T-helper 2 cell treated with Interferon-gamma antibody and Interleukin-4, amounts not matched to agents 5 μg/mL and 100 μg/mL, for 36 hours (primary cell): ENCODE data around the gene HES3.

ENCODE experiments used
- DNase-seq: peaks from one replicate; pipeline ENCODE4 v3.0.0; 2021; ENCODE audit warnings: low spot score
- H3K27ac Mint-ChIP-seq: one replicate; pipeline ENCODE4 v1.8.0; 2021; ENCODE audit warnings: mild to moderate bottlenecking, mixed read lengths
- H3K27me3 Mint-ChIP-seq: one replicate; pipeline ENCODE4 v1.8.0; 2021; ENCODE audit warnings: low read depth, mixed read lengths
- H3K36me3 Mint-ChIP-seq: one replicate; pipeline ENCODE4 v1.8.0; 2021; ENCODE audit warnings: low read depth, mixed read lengths
- H3K4me1 Mint-ChIP-seq: one replicate; pipeline ENCODE4 v1.8.0; 2021; ENCODE audit warnings: low read depth, mixed read lengths
- H3K4me3 Mint-ChIP-seq: one replicate; pipeline ENCODE4 v1.8.0; 2022; ENCODE audit warnings: mild to moderate bottlenecking, moderate library complexity, mixed read lengths
- H3K9me3 Mint-ChIP-seq: one replicate; pipeline ENCODE4 v1.8.0; 2021; ENCODE audit warnings: mixed read lengths

Gene HES3

DNA sequence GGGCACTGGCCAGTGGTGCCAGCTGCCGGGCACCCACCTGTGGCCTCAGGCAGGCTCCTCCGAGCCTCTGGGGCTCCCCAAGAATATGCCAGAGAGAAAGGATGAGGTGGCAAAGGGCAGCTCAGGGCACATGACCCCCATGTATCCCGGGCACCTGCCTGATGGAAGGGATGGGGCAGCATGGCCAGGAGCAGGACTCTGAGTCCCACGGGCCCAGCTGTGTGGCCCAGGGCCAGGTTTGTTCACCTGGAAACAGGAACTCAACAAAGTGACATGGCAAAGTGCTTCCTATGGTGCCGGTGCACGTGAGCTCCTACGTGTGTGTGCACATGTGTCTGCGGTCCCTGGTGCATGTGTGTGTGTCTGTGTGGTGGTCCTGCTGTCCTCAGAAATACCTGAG is 26.4 kb downstream of the HES3 start:
- no peak overlapping the region for H3K4me3 Mint-ChIP-seq
- H3K4me1 Mint-ChIP-seq, result no peaks in the 10 kb centered on the region
- no peaks in the 10 kb centered on the region for H3K36me3 Mint-ChIP-seq
- no peak overlapping the region for H3K27ac Mint-ChIP-seq
- DNase-seq, result no peak
- no peaks in the 10 kb centered on the region for H3K9me3 Mint-ChIP-seq
- H3K27me3 Mint-ChIP-seq, result no peaks in the 10 kb centered on the region

DNA sequence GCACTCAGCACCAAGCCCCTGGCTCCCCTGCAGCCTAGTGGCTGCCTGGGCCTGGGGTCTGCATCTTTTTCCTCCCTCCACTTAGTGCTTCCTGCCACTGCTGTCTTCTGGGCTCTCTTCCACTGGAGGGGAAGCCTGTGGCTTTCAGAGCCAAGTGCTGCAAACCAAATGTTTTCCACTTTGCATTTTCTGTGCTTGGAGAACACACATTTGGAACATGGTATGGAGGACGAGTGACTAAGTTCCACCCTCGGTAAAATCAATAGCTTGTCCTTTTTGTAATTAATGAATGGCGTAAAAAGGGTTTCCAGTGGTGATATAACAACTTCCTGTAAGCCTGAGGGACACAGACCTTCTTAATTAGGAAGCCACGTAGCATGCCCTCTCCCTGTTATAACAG is 27.0 kb downstream of the HES3 start:
- H3K4me3 Mint-ChIP-seq, result no peak overlapping the region

DNA sequence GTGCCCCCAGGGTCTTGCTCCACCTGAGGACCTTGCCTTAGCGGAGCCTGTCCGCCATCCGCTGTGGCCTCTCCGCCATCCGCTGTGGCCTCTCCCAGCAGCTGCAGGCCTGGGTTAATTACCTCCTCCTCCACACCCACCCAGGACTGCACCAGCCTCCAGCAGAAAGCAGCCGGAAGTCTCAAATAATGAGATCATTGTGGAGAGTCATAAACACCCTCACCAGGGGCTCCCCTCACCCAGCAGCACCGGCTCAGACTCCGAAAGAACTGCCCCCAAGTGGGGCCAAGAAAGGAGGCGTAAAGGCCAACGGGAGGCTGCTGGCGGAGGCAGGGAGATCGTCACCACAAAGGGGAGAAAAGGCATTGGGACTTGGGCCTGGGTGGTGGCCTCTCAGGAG is 27.6 kb downstream of the HES3 start:
- Mint-ChIP-seq H3K27me3 (no peaks in the 10 kb centered on the region), H3K36me3 (no peaks in the 10 kb centered on the region), H3K9me3 (no peaks in the 10 kb centered on the region), H3K4me3 (no peak overlapping the region), H3K27ac (no peak overlapping the region), H3K4me1 (no peaks in the 10 kb centered on the region)
- DNase-seq, result no peak

More for the DNA sequence above, 27.0 kb downstream of the HES3 start:
- no peaks in the 10 kb centered on the region for H3K4me1 Mint-ChIP-seq
- no peaks in the 10 kb centered on the region for H3K9me3 Mint-ChIP-seq
- DNase-seq, result no peak
- H3K27me3 Mint-ChIP-seq, result no peaks in the 10 kb centered on the region
- H3K27ac Mint-ChIP-seq, result no peak overlapping the region
- H3K36me3 Mint-ChIP-seq, result no peaks in the 10 kb centered on the region

DNA sequence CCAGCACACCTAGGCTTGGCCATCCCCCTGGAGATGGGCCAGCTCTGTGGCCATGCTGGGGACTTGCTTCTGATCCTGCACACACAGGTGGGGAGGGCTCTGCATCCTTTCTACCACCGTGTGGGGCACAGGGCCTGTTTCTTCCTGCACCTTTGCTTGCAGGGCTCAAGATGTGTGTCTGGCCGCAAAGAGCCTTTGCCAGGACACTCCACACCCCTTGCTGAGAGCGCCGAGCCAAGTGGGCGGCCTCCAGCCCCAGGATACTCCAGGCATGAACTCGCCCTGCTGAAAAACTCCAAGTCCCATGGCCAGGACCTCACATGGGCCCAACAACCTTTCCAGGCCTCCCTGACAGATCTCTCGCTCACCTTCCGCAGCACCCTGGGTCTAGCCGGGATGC is 28.5 kb downstream of the HES3 start:
- DNase-seq, result no peak
- Mint-ChIP-seq H3K27ac (no peak overlapping the region), H3K9me3 (no peaks in the 10 kb centered on the region), H3K36me3 (no peaks in the 10 kb centered on the region), H3K27me3 (no peaks in the 10 kb centered on the region), H3K4me3 (no peak overlapping the region), H3K4me1 (no peaks in the 10 kb centered on the region)

DNA sequence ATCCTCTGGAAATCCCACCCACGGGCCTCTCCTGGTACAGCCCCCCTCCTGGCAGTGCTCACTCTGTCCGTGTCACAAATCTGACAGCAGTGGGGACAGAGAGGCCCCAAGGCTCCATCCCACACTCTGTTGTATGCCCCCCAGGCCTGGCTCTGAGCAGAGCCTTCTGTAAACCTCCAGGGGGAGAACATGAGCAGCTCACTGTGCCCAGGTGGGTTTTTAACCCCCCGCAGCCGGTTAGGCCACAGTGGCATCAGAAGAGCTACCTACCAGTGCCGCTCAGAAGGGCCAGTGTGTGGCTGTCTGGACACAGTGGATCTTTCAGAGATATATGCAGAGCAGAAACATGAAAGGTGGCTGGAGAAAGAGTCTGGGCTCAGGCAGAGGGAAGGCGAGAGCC is 28.9 kb downstream of the HES3 start:
- Mint-ChIP-seq H3K27ac (no peak overlapping the region), H3K27me3 (no peaks in the 10 kb centered on the region), H3K36me3 (no peaks in the 10 kb centered on the region), H3K4me3 (no peak overlapping the region), H3K4me1 (no peaks in the 10 kb centered on the region), H3K9me3 (no peaks in the 10 kb centered on the region)
- no peak for DNase-seq

DNA sequence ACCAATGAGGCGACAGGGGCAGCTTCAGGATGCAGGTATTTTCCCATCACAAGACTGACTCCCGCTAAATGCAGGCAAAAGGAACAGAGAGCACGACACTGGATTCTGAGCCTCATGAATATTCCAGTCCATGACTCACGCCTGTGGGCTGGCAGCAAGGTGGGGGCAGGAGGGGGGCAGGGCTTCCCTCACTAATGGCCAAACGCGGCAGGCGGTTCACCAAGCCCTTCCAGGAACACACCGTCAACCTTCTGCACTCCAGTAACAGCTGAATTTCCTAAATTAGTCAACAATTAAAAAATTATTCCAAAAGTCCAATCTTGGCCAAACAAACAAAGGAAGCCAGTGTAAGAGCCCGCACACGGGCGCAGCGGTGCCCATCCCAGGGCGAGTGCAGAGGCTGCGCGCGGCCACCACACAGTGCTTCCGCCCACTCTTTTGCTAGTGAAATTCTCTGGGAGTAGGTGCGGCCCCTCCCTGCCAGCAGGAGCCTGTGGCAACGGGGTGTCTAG is 29.5 kb downstream of the HES3 start:
- DNase-seq, result no peak
- no peaks in the 10 kb centered on the region for H3K36me3 Mint-ChIP-seq
- H3K4me3 Mint-ChIP-seq, result no peak overlapping the region
- H3K4me1 Mint-ChIP-seq, result no peaks in the 10 kb centered on the region
- no peaks in the 10 kb centered on the region for H3K9me3 Mint-ChIP-seq
- no peaks in the 10 kb centered on the region for H3K27me3 Mint-ChIP-seq
- H3K27ac Mint-ChIP-seq, result no peak overlapping the region

DNA sequence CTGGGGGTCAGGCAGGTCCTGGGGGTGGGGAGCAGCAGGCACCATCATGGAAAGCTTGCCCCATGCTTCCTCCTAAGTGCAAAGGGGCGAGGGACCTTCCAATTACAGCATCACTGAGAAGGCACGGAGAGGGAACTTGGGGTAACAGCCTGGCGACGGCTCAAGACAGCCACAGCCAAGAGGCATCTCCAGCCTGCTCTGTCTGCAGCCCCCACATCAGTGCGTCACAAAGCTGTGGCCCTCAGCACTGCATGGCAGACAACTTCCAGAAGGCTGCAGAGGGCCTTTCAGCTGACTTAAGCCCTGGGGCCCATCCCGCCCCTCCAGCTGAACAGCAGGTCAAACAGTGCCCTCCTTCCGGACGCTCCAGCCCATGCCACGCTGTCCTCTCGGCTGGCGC is 30.1 kb downstream of the HES3 start:
- DNase-seq, result no peak
- Mint-ChIP-seq H3K9me3 (no peaks in the 10 kb centered on the region), H3K27ac (no peak overlapping the region), H3K4me1 (no peaks in the 10 kb centered on the region), H3K27me3 (no peaks in the 10 kb centered on the region), H3K36me3 (no peaks in the 10 kb centered on the region), H3K4me3 (no peak overlapping the region)

DNA sequence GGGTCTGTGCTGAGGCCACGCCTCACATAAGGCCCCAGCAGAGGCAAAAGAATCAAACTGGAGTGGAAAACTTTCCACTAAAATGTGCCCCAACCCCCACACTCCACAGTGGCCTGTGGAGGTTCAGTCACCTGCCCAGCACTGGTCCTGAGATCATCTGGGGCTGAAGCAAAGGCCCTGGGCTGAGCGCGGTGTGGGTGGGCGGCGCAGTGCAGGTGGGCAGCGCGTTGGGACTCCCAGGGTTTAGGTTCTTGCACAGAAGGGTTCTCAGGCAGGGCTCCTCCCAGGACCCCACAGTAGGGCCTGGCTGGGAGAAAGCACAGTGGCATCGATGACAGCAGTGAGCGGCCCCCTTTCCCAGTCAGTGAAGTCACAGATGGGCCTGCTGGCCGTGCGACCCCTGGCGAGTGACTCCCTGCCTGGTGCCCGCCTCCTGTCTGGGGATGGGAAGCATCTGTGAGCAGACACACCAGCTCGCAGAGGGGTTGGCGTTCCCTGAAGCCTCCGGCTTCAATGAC is 30.7 kb downstream of the HES3 start:
- H3K36me3 Mint-ChIP-seq, result no peaks in the 10 kb centered on the region
- DNase-seq, result no peak
- H3K4me1 Mint-ChIP-seq, result no peaks in the 10 kb centered on the region
- no peak overlapping the region for H3K4me3 Mint-ChIP-seq
- H3K27ac Mint-ChIP-seq, result no peak overlapping the region
- no peaks in the 10 kb centered on the region for H3K27me3 Mint-ChIP-seq
- H3K9me3 Mint-ChIP-seq, result no peaks in the 10 kb centered on the region

DNA sequence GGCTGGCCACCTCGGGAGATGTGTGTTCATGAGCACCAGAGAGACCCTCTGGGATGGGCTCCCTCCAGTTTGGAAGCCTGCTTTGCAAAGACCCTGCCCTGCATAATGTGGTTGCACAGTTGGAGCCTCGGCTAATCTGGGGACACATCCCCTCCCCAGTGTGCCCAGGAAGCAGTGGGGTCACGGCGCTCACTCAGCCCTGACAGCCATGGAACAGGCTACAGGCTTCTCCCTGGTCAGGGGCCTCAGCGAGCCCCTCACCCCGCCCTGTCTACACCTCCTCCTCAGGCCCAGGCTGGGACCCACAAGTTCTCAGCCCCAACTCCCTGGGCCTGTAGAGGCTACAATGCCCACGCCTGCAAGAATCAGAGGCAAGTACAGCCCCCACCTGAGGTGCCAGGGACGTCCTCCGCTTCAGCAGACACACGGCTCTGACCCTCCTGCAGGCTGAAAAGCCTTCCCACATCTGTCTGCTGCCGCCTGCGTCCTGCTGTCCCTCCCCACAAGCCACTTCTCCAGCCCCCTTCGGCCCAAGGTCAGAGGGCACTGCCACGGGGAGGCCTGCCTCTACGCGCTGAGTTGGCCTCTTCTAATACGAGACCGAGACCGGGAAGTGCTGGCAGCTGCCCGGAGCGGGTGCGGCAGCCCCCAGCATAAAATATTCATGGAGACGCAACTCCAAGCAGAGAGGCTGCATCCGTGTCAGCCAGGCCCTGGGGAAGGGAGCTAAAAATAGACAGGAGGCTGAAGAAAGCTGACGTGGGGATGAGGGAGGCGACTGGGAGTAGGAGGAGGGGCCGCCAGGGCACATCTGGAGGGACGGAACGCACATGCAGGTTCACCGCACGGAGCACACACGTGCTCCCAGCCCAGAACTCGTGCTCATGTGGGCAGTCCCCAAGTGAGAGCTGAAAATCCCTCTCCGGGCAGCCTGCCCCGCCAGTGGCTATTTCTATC is 32.1 kb downstream of the HES3 start:
- no peak for DNase-seq
- H3K9me3 Mint-ChIP-seq, result no peaks in the 10 kb centered on the region
- no peaks in the 10 kb centered on the region for H3K27me3 Mint-ChIP-seq
- H3K36me3 Mint-ChIP-seq, result no peaks in the 10 kb centered on the region
- no peak overlapping the region for H3K27ac Mint-ChIP-seq
- H3K4me1 Mint-ChIP-seq, result no peaks in the 10 kb centered on the region
- no peak overlapping the region for H3K4me3 Mint-ChIP-seq

DNA sequence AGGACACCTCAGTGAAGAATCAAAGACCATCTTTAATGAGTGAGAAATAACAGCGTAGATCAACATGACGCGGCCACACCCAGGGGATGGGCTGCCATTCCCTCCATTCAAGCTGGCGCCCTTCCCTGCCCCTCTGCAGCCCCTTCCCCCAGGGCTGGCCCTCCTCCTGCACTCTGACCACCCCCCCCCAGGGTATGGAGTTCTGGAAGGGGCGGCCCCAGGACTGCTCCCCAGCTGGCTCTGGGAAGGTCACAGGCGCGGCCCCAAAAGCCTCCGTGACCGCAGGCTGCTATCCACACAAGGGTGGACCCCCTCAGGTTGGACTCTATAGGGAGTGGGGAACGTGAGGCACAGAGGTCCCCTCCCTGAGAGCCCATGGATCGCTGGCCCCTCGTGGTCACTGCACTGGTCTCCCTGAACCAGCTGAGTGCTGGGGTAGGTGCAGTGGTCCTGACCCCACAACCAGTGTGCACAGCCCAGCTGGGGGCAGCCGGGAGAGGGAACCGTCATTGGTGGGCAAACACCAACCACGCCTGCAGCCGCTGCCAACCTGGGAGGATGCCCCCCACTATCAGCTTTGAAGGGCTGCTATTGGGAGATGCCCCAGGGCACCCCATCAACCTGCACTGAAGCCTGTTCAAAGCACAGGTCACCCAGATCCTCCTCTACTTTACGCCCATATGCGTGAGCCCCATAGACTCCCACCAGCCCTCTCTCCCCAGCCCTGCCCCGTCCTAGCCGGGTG is 33.0 kb downstream of the HES3 start:
- no peak overlapping the region for H3K4me3 Mint-ChIP-seq
- H3K9me3 Mint-ChIP-seq, result no peaks in the 10 kb centered on the region
- H3K36me3 Mint-ChIP-seq, result no peaks in the 10 kb centered on the region
- H3K4me1 Mint-ChIP-seq, result no peaks in the 10 kb centered on the region
- no peaks in the 10 kb centered on the region for H3K27me3 Mint-ChIP-seq
- DNase-seq, result no peak
- no peak overlapping the region for H3K27ac Mint-ChIP-seq

DNA sequence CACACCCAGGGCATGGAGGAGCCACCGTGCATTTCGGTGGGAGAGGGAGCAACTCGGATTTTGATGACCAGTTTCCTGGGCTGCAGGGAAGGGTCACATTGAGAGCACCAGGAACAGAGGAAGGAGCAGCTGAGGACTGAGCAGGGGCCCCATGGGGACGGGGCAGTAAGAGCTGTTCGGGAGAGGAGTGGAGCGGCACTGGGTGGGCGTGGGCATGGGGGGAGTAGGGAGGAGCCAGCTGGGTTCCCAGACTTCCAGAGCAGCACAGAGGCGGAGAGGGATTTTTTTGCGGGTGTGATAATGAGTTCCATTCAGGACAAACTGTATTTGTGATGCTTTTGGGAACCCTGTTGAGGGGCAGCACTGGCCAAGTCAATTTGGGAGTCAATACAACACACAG is 34.3 kb downstream of the HES3 start:
- no peaks in the 10 kb centered on the region for H3K36me3 Mint-ChIP-seq

DNA sequence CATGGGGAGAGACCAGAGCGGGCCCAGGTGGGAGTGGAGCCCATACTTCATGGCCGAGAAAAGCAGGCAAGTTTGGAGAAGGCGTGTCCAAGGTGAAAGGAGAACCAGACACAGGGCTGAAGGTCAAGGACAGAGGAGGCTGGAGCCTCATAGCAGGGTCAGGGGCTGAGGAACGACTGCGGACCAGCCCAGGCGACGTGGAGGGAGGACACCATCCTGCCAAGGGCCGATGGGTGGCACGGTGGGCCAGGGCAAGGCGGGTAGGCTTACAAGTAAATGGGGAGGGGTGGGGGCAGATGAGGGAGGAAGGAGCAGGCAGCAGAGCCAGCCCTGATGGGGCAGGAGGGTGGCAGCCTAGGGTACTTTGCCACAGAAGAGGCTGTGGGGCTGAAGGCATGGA is 35.1 kb downstream of the HES3 start:
- H3K36me3 Mint-ChIP-seq, result no peaks in the 10 kb centered on the region
- H3K9me3 Mint-ChIP-seq, result no peaks in the 10 kb centered on the region
- H3K4me3 Mint-ChIP-seq, result no peak overlapping the region
- H3K4me1 Mint-ChIP-seq, result no peaks in the 10 kb centered on the region
- DNase-seq, result no peak
- no peaks in the 10 kb centered on the region for H3K27me3 Mint-ChIP-seq
- H3K27ac Mint-ChIP-seq, result no peak overlapping the region

More for the DNA sequence above, 34.3 kb downstream of the HES3 start:
- H3K4me1 Mint-ChIP-seq, result no peaks in the 10 kb centered on the region
- H3K27ac Mint-ChIP-seq, result no peak overlapping the region
- no peaks in the 10 kb centered on the region for H3K9me3 Mint-ChIP-seq
- no peaks in the 10 kb centered on the region for H3K27me3 Mint-ChIP-seq
- no peak overlapping the region for H3K4me3 Mint-ChIP-seq
- no peak for DNase-seq

DNA sequence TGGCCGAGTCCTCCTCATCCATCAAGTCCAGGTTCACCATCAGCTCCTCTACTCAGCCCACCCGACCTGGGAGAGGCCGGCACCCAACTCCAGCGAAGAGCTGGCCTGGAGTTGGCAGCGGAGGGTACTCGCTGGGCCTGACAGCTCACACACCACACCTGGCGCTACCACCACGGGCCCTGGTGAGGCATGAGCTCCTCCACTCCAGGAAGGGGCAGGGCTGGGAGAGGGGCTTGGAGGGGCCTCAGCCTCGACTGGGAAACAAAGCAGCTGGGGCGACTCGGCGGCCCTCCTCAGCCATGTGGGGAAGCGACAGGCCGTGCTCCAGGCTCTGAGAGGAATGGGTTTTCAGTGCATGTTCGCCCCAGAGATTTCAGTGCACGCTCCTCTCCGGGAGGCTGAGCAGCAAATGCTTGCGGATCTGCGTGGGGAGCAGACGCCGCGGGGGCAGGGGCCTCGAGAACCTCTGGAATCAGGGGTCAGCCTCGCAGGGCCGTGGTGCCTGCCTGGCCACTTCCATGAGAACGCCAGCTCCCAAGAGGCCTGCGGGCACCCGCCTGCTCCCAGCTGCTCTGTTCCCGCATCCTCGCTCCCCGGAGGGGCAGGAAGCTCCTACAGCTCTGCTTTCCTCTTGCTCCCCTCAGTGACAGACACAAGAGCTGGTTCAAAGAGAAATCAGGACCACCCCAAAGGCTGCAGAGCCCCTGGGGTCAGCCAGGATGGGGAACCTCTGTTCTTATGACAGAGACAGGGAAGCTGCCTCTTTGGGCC is 35.8 kb downstream of the HES3 start:
- Mint-ChIP-seq H3K27ac (no peak overlapping the region), H3K27me3 (no peaks in the 10 kb centered on the region), H3K36me3 (no peaks in the 10 kb centered on the region), H3K4me3 (no peak overlapping the region), H3K9me3 (no peaks in the 10 kb centered on the region), H3K4me1 (no peaks in the 10 kb centered on the region)
- DNase-seq, result no peak
